AG04449 (cell line): Measurements from ENCODE around the gene MRPL50.
A peak's percentile ranks its signal among the peaks of the same experiment; 100 is the strongest.

Source experiments
- CTCF ChIA-PET: fragments of 350-600 bp; formaldehyde crosslinking; extraction: SDS; loops from one replicate; lab custom pipeline; 2021; ENCODE audit warnings: antibody characterized with exemption; lab: Yijun Ruan, JAX
- POLR2A ChIA-PET: fragments of 400-600, 350-600 bp; formaldehyde crosslinking; extraction: SDS; loops from one replicate; lab custom pipeline; 2020; ENCODE audit warnings: antibody characterized with exemption, inconsistent platforms; lab: Yijun Ruan, JAX
- DNase-seq: peaks from one replicate; pipeline ENCODE4 v3.0.0-alpha.2; 2010; ENCODE audit warnings: low read depth, low spot score
- H3K4me3 ChIP-seq: 2 replicates; pipeline ENCODE4 v1.5.1; 2011; ENCODE audit warnings: low read depth, mild to moderate bottlenecking, control low read depth, low read length
- CTCF ChIP-seq: IDR thresholded peaks from one replicate; pipeline ENCODE4 v1.5.1; 2011; ENCODE audit warnings: mild to moderate bottlenecking, moderate library complexity, low read length, control low read depth, inconsistent platforms; ENCODE audit not compliant: insufficient read depth; ENCODE audit errors: missing control alignments

Gene MRPL50

GRCh38 chr9:101376111-101376848 is 22.1 kb downstream of the MRPL50 start:
- DNase-seq, result peak; percentile 58
- POLR2A ChIA-PET, result interaction anchor here (1.1 kb wide), 1 partner anchor 22 kb away, joined by 4 read pairs; the partner anchor contains the start of genes MRPL50 and ZNF189
- CTCF ChIA-PET, result interaction anchor here (1.0 to 10.1 kb wide), 3 partner anchors 12 to 64 kb away, joined by 3 to 77 read pairs (median 3); no protein-coding TSS in a partner anchor
- H3K4me3 ChIP-seq, result no peak overlapping the region
- no peak for TF ChIP-seq CTCF

- CTCF ChIA-PET, result interaction anchor here (10.1 kb wide), 1 partner anchor 12 kb away, joined by 77 read pairs; no protein-coding TSS in a partner anchor
- TF ChIP-seq CTCF, result no peak
- H3K4me3 ChIP-seq, result no peak overlapping the region
- POLR2A ChIA-PET, result interaction anchor here (1.1 kb wide), 1 partner anchor 23 kb away, joined by 4 read pairs; the partner anchor contains the start of genes MRPL50 and ZNF189
- no peak for DNase-seq
Measured at GRCh38 chr9:101375546-101375945, 22.9 kb downstream of the MRPL50 start.

- no peak for DNase-seq
- H3K4me3 ChIP-seq, result no peak overlapping the region
- TF ChIP-seq CTCF, result no peak
- POLR2A ChIA-PET, result no interaction called here
- CTCF ChIA-PET, result interaction anchor here (1.2 to 10.1 kb wide), 3 partner anchors 9 to 19 kb away, joined by 3 to 77 read pairs (median 4); no protein-coding TSS in a partner anchor
Measured at GRCh38 chr9:101372327-101373118, 25.9 kb downstream of the MRPL50 start.

GRCh38 chr9:101371813-101372212 is 26.6 kb downstream of the MRPL50 start:
- H3K4me3 ChIP-seq, result no peak overlapping the region
- ChIA-PET CTCF (interaction anchor here (10.1 kb wide), 1 partner anchor 16 kb away, joined by 77 read pairs; no protein-coding TSS in a partner anchor), POLR2A (no interaction called here)
- DNase-seq, result no peak
- no peak for TF ChIP-seq CTCF

- no peak for DNase-seq
- POLR2A ChIA-PET, result no interaction called here
- no peak overlapping the region for H3K4me3 ChIP-seq
- no peak for TF ChIP-seq CTCF
- CTCF ChIA-PET, result interaction anchor here (10.1 kb wide), 1 partner anchor 18 kb away, joined by 77 read pairs; no protein-coding TSS in a partner anchor
Measured at GRCh38 chr9:101369884-101370531, 28.4 kb downstream of the MRPL50 start.
